SK-N-MC (cell line): ENCODE results near the gene PTGIS.

Experiments used
- EZH2 ChIP-seq: fragments of 200-600 bp; sonication (generic); IDR thresholded peaks from one replicate; pipeline ENCODE4 v1.6.1; 2017; ENCODE audit warnings: antibody characterized with exemption
- POLR2AphosphoS5 ChIP-seq: IDR thresholded peaks from 2 replicates; pipeline ENCODE4 v1.6.1; 2012; ENCODE audit warnings: mild to moderate bottlenecking, low read depth, low read length, borderline replicate concordance

DNA sequence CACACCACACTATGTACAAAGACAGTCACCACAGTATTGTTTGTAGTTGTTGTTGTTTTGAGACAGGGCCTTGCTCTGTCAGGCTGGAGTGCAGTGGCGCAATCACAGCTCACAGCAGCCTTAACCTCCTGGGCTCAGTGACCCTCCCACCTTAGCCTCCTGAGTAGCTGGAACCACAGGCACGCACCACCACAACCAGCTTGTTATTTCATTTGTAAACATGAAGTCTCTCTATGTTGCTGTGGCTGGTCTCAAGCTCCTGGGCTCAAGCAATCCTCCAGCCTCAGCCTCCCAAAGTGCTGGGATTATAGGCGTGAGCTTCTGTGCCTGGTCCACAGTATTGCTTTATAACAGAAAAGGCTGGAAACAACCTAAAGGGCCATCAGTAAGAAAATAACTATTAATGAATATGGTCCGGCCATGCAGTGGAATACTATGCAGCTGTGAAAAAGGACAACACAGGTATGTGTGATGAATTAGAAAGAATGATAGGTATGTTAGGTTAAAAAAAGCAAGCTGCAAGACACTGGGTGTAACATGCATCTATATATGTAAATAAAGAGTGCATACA is 30.0 kb upstream of the PTGIS start:
- no peak for TF ChIP-seq EZH2
- TF ChIP-seq POLR2AphosphoS5, result no peak
